Ishikawa (cell line): ENCODE data around the gene ATP6V1G2.

Experiments
- EGR1 ChIP-seq: IDR thresholded peaks from 2 replicates; pipeline ENCODE4 v1.6.1; 2012
- EP300 ChIP-seq: IDR thresholded peaks from 2 replicates; pipeline ENCODE4 v1.6.1; 2012; ENCODE audit warnings: borderline replicate concordance
- NFIC ChIP-seq: IDR thresholded peaks from 2 replicates; pipeline ENCODE4 v1.6.1; 2012
- TAF1 ChIP-seq: IDR thresholded peaks from 2 replicates; pipeline ENCODE4 v1.6.1; 2012; ENCODE audit warnings: low read depth, mild to moderate bottlenecking
- TEAD4 ChIP-seq: IDR thresholded peaks from 2 replicates; pipeline ENCODE4 v1.6.1; 2012
- YY1 ChIP-seq: IDR thresholded peaks from 2 replicates; pipeline ENCODE4 v1.6.1; 2012; ENCODE audit warnings: low read depth
- ZBTB7A ChIP-seq: IDR thresholded peaks from 2 replicates; pipeline ENCODE4 v1.6.1; 2012; ENCODE audit warnings: low read depth
- TF ChIP-seq, protein P1 (sequence below): IDR thresholded peaks from 2 replicates; pipeline ENCODE4 v1.6.1; 2012
- TF ChIP-seq, protein P2 (sequence below): IDR thresholded peaks from 2 replicates; pipeline ENCODE4 v1.6.1; 2012; ENCODE audit warnings: low read depth, mild to moderate bottlenecking
- TF ChIP-seq, protein P3 (sequence below): IDR thresholded peaks from 2 replicates; pipeline ENCODE4 v1.6.1; 2012

The ATP6V1G2 gene

DNA sequence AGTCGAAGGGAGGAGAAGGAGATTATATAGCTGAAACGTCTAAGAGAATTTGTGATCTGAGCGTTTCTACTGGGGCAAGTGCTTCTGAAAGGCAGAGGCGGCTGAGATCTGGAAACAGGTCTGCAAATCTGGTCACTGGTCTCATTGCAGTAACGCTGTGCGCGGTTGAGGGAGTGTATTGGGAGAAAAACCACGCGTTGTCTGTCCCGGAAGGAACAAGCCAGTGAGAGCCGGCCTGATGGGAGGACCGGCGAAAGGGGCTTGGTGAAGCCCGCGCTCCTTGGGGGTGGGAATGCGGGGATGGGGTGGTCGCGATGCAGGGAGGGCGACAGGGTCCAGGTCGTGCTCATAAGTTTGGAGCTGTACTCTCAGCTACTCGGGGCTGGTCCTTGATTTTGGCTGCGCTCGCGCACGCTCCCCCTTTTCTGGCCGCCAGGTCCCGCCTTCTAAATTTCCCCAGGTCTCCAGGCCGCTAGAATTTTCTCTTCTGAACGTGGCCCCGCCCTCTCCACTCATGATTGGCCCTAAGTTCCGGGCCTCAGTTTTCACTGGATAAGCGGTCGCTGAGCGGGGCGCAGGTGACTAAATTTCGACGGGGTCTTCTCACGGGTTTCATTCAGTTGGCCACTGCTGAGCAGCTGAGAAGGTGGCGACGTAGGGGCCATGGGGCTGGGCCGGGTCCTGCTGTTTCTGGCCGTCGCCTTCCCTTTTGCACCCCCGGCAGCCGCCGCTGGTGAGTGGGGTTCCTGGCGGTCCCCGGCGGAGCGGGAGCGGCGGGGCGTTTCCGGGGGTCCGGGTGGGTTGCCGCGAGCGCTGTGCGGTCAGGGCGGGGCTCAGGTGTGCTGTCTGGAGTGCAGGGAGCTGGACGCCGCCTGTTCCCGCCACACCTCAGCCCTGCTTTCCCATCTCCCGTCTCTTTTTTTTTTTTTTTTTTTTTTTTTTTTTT is 48.6 kb downstream of the ATP6V1G2 start, which contains the start of gene MICB:
Gene MICB, plus strand, starts transcription at position 615 of the 946 bp plus-strand sequence. Its CDS starts 49 bp downstream, at position 664.
- TF ChIP-seq, protein P1, sequence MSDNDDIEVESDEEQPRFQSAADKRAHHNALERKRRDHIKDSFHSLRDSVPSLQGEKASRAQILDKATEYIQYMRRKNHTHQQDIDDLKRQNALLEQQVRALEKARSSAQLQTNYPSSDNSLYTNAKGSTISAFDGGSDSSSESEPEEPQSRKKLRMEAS, result peak; percentile 23; the same call in 1 of the 2 replicates
- TF ChIP-seq, protein P2, sequence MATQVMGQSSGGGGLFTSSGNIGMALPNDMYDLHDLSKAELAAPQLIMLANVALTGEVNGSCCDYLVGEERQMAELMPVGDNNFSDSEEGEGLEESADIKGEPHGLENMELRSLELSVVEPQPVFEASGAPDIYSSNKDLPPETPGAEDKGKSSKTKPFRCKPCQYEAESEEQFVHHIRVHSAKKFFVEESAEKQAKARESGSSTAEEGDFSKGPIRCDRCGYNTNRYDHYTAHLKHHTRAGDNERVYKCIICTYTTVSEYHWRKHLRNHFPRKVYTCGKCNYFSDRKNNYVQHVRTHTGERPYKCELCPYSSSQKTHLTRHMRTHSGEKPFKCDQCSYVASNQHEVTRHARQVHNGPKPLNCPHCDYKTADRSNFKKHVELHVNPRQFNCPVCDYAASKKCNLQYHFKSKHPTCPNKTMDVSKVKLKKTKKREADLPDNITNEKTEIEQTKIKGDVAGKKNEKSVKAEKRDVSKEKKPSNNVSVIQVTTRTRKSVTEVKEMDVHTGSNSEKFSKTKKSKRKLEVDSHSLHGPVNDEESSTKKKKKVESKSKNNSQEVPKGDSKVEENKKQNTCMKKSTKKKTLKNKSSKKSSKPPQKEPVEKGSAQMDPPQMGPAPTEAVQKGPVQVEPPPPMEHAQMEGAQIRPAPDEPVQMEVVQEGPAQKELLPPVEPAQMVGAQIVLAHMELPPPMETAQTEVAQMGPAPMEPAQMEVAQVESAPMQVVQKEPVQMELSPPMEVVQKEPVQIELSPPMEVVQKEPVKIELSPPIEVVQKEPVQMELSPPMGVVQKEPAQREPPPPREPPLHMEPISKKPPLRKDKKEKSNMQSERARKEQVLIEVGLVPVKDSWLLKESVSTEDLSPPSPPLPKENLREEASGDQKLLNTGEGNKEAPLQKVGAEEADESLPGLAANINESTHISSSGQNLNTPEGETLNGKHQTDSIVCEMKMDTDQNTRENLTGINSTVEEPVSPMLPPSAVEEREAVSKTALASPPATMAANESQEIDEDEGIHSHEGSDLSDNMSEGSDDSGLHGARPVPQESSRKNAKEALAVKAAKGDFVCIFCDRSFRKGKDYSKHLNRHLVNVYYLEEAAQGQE, result no peak
- TF ChIP-seq, protein P3, sequence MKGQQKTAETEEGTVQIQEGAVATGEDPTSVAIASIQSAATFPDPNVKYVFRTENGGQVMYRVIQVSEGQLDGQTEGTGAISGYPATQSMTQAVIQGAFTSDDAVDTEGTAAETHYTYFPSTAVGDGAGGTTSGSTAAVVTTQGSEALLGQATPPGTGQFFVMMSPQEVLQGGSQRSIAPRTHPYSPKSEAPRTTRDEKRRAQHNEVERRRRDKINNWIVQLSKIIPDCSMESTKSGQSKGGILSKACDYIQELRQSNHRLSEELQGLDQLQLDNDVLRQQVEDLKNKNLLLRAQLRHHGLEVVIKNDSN, result peak; percentile 43
- TF ChIP-seq ZBTB7A (peak; percentile 84), EP300 (no peak), TEAD4 (no peak), TAF1 (peak; percentile 39; the same call in 1 of the 2 replicates)

DNA sequence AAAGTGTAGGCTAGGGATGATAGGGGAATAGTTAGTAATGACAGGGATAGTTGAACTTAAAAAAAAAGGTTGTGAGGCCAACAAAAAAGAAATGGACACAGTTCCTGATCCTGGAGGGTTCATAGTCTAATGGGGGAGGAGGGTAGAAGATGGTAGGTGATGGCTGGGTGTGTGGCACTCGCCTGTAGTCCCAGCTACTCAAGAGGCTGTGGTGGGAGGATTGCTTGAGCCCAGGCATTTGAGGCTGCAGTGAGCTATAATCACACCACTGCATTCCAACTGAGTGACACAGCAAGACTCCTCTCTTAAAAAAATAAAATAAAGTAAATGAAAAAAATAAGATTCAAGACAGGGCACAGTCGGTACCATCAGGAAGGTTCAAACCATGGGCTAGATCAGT is 50.8 kb downstream of the ATP6V1G2 start:
- TF ChIP-seq EP300 (no peak), TAF1 (no peak), NFIC (no peak), YY1 (no peak), EGR1 (no peak), TEAD4 (no peak)
- TF ChIP-seq, protein P3, result no peak
- TF ChIP-seq, protein P1, result no peak
